AG09309 (cell line): ENCODE data around the gene COL12A1.

Experiments used
- DNase-seq: peaks from one replicate; pipeline ENCODE4 v3.0.0-alpha.2; 2010; ENCODE audit warnings: low read depth
- H3K4me3 ChIP-seq: 2 replicates; pipeline ENCODE4 v1.5.1; 2011; ENCODE audit warnings: mild to moderate bottlenecking, low read depth, low read length, moderate library complexity; ENCODE audit not compliant: control insufficient read depth
- TF ChIP-seq, protein P1 (sequence below): IDR thresholded peaks from 2 replicates; pipeline ENCODE4 v1.5.1; 2011; ENCODE audit warnings: mild to moderate bottlenecking, low read depth, low read length, inconsistent platforms; ENCODE audit not compliant: insufficient read depth, control insufficient read depth; ENCODE audit errors: missing control alignments

The COL12A1 gene

DNA sequence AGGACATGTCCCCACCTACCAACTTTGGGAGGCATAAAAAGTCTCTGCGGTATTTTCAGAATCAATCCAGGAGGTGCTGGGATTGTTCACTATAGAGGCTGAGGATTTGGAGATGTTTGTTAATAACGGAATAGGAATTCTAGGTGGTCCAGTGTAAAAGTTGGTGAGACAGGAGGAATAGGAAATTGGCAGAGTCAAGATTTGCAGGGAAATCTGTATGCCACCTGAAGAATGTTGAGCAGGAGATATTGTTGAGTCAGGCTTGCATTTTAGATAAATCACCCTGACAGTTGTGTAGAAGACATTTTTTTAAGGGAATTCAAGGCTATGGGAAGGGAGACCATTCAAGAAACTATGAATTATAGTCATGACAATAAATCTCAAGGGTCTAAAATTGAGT is 124.8 kb downstream of the COL12A1 start:
- TF ChIP-seq, protein P1, sequence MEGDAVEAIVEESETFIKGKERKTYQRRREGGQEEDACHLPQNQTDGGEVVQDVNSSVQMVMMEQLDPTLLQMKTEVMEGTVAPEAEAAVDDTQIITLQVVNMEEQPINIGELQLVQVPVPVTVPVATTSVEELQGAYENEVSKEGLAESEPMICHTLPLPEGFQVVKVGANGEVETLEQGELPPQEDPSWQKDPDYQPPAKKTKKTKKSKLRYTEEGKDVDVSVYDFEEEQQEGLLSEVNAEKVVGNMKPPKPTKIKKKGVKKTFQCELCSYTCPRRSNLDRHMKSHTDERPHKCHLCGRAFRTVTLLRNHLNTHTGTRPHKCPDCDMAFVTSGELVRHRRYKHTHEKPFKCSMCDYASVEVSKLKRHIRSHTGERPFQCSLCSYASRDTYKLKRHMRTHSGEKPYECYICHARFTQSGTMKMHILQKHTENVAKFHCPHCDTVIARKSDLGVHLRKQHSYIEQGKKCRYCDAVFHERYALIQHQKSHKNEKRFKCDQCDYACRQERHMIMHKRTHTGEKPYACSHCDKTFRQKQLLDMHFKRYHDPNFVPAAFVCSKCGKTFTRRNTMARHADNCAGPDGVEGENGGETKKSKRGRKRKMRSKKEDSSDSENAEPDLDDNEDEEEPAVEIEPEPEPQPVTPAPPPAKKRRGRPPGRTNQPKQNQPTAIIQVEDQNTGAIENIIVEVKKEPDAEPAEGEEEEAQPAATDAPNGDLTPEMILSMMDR = no peak
- no peak overlapping the region for H3K4me3 ChIP-seq
- no peak for DNase-seq

DNA sequence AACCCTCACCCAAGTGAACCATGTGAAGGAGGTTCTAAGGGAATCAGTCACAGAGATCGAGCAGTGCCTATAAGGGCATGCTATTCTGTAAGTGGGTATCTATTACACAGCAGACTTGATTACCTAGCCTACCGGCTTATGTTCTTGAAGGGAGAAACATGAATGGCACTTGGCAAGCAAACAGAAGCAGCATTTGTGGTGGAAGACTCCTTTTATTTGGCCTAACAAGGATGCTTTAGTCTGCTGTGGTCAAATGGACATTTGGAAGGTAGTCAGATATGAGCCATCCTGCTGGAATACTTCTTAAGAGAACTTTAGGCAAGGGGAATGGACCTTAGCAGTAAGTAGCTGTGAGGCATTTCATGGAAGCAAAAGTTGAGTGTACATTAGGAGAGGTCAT is 126.3 kb downstream of the COL12A1 start:
- TF ChIP-seq, protein P1 = no peak
- no peak overlapping the region for H3K4me3 ChIP-seq
- DNase-seq = no peak

DNA sequence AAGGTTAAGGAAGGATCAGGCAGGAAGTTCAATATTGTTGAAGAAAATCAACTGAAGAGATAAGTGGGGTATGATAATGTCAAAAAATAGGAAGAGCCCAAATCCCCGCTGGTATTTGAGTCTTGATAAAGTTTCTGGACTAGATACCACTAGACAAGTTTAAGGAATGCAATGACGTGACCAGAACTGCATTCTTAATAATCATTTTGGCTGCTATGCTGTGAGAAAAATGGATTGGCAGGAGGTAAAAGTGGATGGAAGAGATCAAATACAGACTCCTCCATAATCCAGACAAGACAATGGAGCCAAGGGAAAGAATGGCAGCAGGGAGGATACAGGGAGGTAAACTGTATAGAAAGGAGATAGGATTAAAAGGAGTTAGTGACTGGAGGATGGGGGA is 128.2 kb downstream of the COL12A1 start:
- TF ChIP-seq, protein P1 = no peak
- DNase-seq = no peak
- no peak overlapping the region for H3K4me3 ChIP-seq

DNA sequence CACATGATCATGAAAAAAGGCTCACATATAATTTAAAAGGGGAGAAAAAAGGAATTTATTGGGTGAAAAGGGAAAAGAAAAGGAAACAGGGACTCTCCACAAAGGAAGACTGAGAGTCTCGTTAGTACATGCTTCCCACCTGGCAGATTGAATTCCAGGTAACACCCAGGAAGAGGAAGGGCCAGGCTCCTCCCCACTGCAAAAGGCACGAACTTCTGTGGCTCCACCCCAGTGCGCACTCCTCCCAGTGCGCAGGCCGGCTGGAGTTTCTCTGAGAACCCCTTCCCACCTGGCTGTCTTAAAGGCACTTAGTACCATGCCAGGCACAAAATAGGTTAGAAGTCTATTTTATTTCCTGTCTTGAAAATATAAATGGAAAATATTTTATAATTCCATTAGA is 129.8 kb downstream of the COL12A1 start:
- no peak for DNase-seq
- TF ChIP-seq, protein P1 = no peak

DNA sequence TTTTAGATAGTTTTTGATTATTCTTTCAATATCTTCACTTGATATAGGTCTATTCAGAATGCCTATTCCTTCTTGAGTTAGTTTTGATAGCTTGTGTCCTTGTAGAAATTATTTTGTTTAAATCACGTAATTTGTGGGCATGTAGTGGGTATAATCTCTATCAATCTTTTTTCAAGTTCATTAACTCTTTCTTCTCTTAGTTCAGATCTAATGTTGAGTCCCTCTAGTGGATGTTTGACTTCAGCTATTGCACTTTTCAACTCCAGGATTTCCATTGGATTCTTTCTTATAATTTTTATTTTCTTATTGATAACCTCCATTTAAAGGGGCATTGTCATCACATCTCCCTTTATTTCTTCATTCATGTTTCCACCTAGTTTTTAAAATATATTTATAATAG is 135.6 kb downstream of the COL12A1 start:
- no peak for DNase-seq
- TF ChIP-seq, protein P1 = peak; percentile 4
- no peak overlapping the region for H3K4me3 ChIP-seq

More for the DNA sequence above, 129.8 kb downstream of the COL12A1 start:
- H3K4me3 ChIP-seq = no peak overlapping the region

DNA sequence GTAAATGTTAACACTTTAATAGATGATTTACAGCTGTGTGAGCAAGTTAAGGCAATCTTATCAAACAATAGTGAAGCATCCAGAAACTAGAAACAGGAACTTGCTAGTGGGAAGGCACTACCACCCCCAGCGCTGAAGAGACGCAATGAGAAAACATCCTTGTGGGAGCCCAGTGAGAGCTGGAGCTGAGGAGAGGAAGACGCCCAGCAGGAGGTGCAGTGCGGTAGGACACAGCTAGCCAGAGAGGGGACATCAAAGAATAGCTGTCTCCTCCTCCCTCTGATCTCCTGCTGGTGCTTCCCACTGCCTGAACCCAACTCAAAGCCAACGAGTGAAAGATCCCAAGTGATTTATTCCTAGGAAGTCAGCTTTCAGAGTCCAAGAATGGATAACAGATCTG is 140.3 kb downstream of the COL12A1 start:
- TF ChIP-seq, protein P1 = peak; percentile 43
- H3K4me3 ChIP-seq = no peak overlapping the region
- DNase-seq = peak; percentile 48

DNA sequence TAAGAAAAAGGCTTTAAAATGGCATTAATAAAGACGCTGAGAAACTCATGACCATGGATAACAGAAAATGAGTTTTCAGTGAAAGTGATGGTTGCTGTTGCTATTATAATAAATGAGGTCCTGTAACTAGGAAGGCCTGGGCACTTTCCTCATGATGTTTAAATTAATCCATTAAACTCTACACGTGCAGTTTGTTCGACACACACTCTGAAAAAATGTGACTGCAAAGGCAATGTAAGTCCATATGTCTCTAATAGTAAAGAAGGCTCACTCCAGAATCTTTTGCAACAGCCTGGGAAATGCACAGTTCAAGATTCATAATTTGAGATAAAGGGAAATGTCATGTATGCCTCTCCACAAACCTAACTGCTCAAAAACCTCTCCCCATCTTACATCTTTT is 153.4 kb downstream of the COL12A1 start:
- no peak for DNase-seq
- H3K4me3 ChIP-seq = no peak overlapping the region
- TF ChIP-seq, protein P1 = no peak
